GM21360 (cell line): ENCODE results near the gene ARAP2.
"Not testable (repeated sequence)": the region's sequence is repeated elsewhere in the genome, so short reads cannot be mapped to it uniquely, and the experiment has no call there.

Source experiments
- ATAC-seq: cut with Tn5 transposase; IDR thresholded peaks from one replicate; pipeline ENCODE4 v1.9.1; 2021; ENCODE audit warnings: mild to moderate bottlenecking, moderate library complexity; ENCODE audit not compliant: unreplicated experiment

Gene ARAP2

GRCh38 chr4:36192922-36193321 lies 51.4 kb downstream of the ARAP2 start:
- no peak for ATAC-seq

DNA sequence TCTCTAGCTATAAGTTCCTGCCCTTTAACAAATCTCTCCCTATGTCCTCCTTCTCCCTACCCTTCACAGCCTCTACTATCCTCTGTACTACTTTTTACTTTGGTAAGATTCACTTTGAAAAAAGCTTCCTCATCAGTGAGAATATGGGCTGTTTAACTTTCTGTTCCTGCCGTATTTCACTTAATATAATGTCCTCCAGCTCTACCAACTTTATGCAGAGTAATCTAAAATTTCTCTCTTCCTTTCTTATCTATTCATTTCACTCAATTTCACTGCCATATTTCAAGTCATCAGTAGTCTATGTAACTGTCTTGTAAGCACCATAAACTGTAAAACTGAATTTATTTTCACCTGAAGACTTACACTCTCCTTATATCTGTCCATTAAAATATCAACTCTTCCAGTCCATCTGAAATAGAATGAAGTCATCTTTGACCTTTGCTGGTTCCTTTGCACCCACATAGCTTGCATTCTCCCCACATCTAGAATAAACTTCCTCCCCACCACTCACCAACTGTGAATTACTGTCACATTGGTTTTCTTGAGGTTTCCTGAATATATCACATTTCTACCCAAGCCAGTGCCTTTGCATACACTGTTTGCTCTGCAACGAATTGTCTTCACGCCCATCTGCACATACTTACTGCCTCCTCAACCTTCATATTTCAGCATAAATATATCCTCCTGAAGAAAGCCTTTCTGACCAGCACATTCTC lies 54.6 kb downstream of the ARAP2 start:
- peak; percentile 67 for ATAC-seq

GRCh38 chr4:36187723-36188333 lies 56.5 kb downstream of the ARAP2 start:
- ATAC-seq: no peak

GRCh38 chr4:36183665-36184393 lies 60.5 kb downstream of the ARAP2 start:
- no peak for ATAC-seq

DNA sequence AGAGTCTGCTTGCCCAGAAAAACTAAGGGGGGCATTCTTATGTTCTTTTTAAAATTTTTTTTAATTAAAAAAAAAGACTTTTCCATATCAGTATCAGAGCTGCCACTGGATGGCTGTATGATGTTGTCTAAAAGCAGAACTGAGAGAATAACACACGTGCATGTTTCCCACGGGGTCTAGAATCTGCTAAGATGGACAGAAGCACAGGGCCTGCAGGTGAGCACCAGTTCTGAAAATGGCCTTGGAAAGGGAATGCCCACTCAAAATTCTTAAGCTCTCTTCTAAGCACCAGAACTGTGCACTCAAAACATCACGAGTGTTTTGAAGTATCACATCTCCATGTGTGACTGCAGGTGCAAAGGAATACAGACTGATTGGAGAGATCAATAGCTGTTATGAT lies 61.1 kb downstream of the ARAP2 start:
- ATAC-seq: no peak

- not testable (repeated sequence) for ATAC-seq
These were observed 62.0 kb downstream of the ARAP2 start for GRCh38 chr4:36182315-36182714.

- ATAC-seq: no peak
These were observed 64.1 kb downstream of the ARAP2 start for GRCh38 chr4:36180206-36180605.

DNA sequence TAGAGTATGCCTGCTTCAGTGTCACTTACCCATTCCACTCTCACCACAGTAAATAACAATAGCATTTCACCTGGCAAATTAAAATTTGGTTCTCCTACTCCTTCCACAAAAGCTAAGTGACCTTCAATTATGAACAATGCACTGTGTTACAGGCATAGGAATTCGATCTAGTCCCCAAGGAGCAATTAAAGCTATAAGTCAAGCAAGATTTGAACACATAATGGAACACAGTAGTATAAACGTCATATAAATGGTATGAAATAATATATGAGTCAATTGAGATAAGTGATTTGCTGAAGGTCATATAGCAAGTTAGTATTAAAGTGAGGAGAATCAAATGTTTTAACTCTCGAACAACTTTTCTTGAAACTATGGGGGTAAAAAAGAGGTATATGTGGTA lies 65.8 kb downstream of the ARAP2 start:
- no peak for ATAC-seq

- no peak for ATAC-seq
These were observed 66.4 kb downstream of the ARAP2 start for GRCh38 chr4:36177946-36178345.

GRCh38 chr4:36174570-36174969 lies 69.7 kb downstream of the ARAP2 start:
- ATAC-seq: no peak

GRCh38 chr4:36173905-36174304 lies 70.4 kb downstream of the ARAP2 start:
- no peak for ATAC-seq

DNA sequence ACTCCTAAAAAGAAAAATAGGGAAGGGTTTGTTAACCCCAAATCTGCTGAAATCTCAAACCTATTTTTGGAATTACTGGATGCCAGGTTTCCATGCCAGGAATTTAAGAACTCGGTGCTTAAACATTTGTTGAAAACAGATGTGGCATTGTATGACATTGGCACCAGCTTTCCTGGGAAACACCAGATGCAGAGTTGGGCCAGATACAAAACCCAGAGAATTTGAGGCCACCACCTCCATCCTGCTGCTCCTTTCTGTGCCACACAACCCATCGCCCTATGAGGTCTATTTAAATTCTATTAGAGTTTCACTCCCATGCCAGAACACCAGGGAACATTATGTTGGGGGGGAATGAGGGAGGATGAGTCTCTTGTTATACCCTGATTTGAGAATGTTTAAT lies 71.7 kb downstream of the ARAP2 start:
- ATAC-seq: no peak

GRCh38 chr4:36168127-36168878 lies 76.0 kb downstream of the ARAP2 start:
- ATAC-seq: no peak

DNA sequence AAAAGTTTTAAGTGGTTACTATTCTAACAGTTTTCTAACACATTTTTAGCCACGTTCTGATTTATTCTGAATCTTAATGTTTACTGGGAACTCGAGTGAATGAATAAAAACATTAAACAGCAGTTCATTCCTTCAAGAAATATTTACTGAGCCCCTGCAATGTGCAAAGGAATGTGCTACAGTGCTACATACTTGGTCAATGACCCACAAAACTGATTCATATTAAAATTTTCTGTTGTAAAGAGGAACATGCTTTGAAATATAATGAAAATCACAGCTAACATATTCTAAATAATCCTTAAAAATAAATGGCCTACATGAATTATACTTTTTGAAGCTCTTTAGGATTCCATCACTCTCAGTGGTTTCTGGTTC lies 78.7 kb downstream of the ARAP2 start:
- no peak for ATAC-seq

DNA sequence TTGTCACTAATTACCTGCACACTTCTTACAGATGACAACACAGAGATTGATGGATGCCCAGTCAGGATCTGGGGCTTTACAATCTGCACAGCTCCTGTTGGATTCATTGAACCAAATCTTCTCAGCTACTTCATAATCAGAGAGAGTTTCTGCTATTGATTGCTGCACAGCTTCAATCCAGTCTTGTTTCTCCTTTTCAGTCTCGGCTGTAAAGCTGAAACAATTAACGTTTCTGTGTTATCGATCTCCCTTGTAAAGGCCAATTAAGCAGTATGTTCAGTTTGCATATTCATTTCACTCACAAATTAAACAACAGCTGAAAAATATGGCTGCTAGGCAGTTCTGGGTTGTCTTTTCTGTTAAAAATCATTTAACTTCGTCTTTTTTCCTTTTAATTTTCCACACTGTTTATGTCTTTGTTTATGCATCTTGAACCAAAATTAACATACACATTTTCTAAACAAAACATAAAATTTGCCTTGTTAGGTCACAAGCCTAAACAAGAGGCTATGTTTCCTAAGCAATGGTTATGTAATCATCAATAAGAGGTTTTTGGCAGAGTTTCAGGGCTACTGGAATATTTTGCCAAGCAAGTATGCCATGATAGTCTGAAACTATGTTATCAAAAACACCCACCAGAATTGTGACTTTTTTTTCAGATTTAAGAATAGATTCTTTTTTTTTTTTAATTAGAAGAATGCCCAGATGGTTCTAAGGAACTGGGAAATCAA lies 79.2 kb downstream of the ARAP2 start:
- ATAC-seq: no peak

- ATAC-seq: no peak
These were observed 81.1 kb downstream of the ARAP2 start for GRCh38 chr4:36163198-36163597.

DNA sequence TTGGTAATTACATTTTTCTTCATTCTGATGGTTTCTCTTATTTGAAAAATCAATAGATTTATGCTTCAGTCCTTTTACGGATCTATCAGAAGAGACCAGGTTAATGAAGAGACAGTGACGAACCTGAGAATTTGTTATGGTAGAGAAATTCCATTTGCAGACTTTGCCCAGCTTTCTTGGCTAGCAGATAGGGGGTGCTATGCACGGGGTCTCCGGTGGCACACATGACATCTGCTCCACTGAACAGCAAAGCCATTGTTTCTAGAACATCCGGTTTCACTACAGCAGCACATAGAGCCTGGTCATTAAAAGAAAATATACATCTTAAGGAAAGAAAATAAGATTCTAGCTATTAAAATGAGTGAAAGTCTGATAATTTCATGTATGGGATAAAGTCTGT lies 85.1 kb downstream of the ARAP2 start:
- no peak for ATAC-seq

- no peak for ATAC-seq
These were observed 91.6 kb downstream of the ARAP2 start for GRCh38 chr4:36152735-36153134.

DNA sequence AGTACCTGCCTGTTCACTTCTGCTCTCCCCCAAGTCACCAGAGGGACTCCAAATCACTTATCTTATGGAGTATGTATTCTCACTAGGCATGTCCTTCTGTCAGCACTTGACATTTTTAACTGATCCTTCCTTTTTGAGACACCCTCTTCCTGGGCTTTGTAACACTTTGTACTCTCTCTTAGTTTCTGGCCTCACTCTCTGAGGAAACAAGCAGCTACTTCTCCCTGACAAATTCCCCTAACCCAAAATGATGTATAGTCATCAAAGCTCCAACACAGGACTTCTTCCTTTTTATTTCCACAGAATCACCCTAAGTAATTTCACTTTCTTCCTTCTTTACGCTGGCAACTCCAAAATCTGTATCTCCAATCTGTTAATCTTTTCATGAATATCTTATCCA lies 101.8 kb downstream of the ARAP2 start:
- ATAC-seq: no peak

- ATAC-seq: no peak
These were observed 103.1 kb downstream of the ARAP2 start for GRCh38 chr4:36141186-36141585.

DNA sequence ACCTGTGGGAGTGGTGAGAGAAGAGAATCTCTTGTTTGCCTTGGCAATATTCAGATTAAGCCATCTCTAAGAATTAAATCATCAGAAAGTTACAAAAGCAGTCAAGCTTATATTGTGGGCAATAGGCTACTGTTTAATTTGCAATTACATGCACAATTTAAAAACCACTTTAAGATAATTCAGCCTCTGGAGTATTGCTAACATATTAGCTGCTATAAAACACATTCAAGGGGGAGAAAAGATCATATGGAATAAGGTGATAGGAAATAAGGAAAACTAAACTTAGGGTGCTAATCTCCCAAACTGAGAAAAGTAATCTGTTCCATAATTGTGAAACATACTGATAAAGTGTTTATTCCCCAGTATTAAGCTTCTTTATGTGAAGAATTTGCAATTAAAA lies 103.9 kb downstream of the ARAP2 start:
- no peak for ATAC-seq
